Esophagus muscularis mucosa (tissue), 3 donors: ENCODE data around the gene METAP1.

Source experiments
- CTCF ChIP-seq, 3 experiments: fragments of 200-600 bp in 2 of 3; fragments of 450-650 bp in 1 of 3; sonication (generic) in 2 of 3; IDR thresholded peaks; one replicate each; pipeline ENCODE4 v1.5.1; 2017 to 2019; ENCODE audit warnings: antibody characterized with exemption in 3 of 3, mild to moderate bottlenecking in 2 of 3, moderate library complexity in 1 of 3
- POLR2A ChIP-seq: fragments of 450-650 bp; IDR thresholded peaks from one replicate; pipeline ENCODE4 v1.6.1; 2017; ENCODE audit warnings: antibody characterized with exemption, moderate library complexity, mild to moderate bottlenecking, low read depth

GRCh38 chr4:98963538-98964433 is 31.7 kb upstream of the METAP1 start:
- TF ChIP-seq POLR2A (no peak), CTCF (IDR thresholded peaks at IDR 0.05) (no peak)
